ENCODE results near the gene PHF5A.

Gene PHF5A

DNA sequence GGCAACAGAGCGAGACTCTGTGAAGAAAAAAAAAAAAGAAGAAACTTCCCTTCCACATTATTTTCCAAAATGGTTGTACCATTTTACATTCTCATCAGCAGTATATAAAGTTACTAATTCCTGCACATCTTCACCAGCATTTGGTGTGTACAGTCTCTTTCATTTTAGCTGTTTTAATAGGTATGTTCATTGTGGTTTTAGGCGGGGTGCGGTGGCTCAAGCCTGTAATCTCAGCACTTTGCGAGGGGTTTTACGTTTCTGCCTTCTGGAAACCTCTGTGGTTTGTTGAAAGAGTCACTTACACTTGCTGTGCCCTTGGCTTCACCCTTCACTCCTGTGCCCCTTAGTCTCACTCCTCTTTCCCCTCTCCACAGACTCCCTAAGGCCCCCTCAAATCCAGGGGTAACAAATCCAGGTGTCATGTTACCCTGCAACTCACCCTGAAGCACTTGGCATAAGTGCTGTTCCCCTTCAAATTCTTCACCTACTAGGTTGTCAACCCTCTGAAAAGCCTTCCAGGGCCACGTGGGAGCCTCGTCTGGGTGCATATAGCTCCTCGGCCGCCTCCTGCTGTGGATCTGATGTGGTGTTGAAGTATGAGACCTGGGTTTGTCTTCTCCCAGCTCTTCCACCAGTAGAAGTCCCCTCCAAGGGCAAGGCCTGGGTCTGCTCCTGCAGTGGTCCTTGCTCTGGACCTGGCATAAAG, 42.7 kb downstream of the PHF5A start:
- TF ChIP-seq TAF1 (IDR thresholded peaks at IDR 0.05; ENCODE audit: borderline replicate concordance, low read depth, low read length) (no peak), POLR2AphosphoS5 (IDR thresholded peaks at IDR 0.05; ENCODE audit: low read depth, low read length) (no peak), POLR2A (IDR thresholded peaks at IDR 0.05; ENCODE audit: low read depth, low read length) (no peak)
- FAIRE-seq: no peak
- DNase-seq (ENCODE audit: insufficient read length): no peak

DNA sequence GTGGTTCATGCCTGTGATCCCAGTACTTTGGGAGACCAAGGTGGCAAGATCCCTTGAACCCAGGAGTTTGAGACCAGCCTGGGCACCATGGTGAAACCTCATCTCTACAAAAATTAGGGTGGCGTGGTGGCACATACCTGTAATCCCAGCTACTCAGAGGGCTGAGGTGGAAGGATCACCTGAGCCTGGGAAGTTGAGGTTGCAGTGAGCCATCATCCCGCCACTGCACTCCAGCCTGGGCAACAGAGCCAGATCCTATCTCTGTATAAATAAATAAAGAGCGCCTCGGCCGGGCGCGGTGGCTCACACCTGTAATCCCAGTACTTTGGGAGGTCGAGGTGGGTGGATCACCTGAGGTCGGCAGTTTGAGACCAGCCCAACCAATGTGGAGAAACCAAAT, 49.8 kb downstream of the PHF5A start:
- FAIRE-seq (no peak), DNase-seq (ENCODE audit: insufficient read length) (no peak)
- TF ChIP-seq TAF1 (IDR thresholded peaks at IDR 0.05; ENCODE audit: borderline replicate concordance, low read depth, low read length): no peak
- no peak for TF ChIP-seq POLR2A (IDR thresholded peaks at IDR 0.05; ENCODE audit: low read depth, low read length)
- TF ChIP-seq POLR2AphosphoS5 (IDR thresholded peaks at IDR 0.05; ENCODE audit: low read depth, low read length): no peak

DNA sequence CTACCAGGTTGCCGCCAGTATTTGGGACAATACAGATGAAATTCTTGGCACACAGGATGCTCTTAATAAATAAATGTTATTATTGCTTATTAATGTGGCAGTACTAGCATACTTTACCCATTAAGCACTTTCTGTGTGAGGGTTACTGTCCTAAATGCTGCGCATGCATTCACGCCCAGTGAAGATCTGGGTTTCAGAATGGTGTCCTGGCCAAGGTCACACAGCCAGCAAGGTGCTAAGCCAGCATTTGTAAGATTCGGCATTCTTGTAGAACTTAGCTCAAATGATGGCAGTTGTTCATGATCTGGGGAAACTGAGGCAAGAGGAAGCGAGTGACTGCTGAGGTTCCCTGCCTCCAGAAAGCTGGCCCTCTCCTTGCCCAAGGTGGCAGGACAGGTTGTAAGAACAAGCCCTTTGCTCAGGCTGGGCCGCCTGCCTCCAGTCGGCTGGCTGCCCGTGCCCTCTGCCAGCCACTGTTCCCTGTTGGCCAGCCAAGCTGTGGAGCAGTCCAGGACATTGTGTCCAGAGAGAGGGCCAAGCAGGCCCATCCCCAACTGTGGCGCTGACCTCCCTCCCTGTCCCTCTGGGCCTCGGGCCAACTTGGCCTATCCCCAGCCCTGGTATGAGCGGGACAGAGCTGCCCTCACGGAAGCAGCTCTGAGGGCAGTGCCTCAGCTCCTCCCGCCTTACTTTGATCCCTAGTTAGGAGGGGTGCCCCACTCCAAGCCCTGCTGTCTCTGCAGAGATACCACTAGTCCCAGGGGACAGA, 50.7 kb downstream of the PHF5A start:
- no peak for FAIRE-seq
- TF ChIP-seq TAF1 (IDR thresholded peaks at IDR 0.05; ENCODE audit: borderline replicate concordance, low read depth, low read length): no peak
- TF ChIP-seq POLR2AphosphoS5 (IDR thresholded peaks at IDR 0.05; ENCODE audit: low read depth, low read length): no peak
- TF ChIP-seq POLR2A (IDR thresholded peaks at IDR 0.05; ENCODE audit: low read depth, low read length): no peak
- no peak for DNase-seq (ENCODE audit: insufficient read length)

DNA sequence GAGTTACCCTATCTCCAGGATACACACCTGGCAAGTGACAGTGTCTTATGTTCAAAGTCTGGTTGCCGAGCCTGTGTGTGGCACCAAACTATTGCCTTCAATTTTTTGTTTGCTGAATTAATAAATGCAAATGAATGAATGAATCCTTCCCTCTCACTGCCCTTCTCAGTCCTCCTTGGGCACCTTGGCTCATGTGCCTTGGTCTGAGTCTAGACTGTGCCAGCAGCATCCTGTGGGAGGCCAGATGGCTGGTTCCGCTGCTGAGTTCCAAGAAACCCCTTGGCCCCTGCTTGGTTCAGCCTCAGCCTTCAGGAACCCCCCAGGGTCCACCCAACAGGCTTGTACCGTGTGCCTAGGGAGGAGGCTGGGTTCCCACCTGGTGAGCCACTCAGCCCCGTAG, 52.9 kb downstream of the PHF5A start:
- FAIRE-seq: no peak
- TF ChIP-seq POLR2A (IDR thresholded peaks at IDR 0.05; ENCODE audit: low read depth, low read length): no peak
- no peak for TF ChIP-seq TAF1 (IDR thresholded peaks at IDR 0.05; ENCODE audit: borderline replicate concordance, low read depth, low read length)
- TF ChIP-seq POLR2AphosphoS5 (IDR thresholded peaks at IDR 0.05; ENCODE audit: low read depth, low read length): no peak
- no peak for DNase-seq (ENCODE audit: insufficient read length)

DNA sequence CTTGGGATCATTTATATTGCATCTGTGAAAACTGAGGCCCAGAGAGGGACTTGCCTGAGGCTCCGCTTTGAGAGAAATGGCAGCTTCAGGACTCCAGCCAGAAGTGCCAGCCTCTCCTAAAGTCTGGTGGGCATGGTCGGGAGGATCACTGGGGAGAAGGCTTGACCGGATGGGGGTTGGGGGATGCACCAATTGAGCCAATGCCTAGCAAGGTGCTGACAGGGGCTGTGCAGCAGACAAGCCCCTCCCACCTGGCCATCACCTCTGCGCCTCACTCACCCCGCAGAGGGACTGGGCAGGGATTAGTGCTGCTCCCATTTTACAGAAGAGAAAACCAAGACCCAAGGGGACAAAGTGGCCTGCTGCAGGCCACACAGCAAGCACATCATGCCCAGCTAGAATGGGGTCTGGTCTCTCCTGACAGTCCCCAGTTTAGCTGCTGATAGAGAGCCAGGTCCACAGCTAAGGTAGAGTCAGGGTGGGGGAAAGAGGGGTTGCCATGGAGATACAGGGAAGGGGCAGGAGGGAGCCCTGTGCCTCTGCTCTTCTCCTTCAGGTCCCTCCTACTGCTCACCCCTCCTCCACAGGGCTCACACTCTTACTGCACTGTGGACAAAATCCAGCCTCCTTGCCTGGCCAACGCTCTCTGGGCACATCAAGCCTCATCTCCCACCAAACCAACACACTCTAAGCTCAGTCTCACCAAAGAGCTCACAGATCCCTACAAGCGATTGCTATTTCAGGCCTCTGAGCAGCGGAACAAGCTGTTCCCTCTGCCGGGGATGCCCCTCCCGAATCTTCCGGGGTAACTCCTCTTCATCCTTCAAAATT, 57.3 kb downstream of the PHF5A start:
- FAIRE-seq (no peak), DNase-seq (ENCODE audit: insufficient read length) (no peak)
- no peak for TF ChIP-seq POLR2A (IDR thresholded peaks at IDR 0.05; ENCODE audit: low read depth, low read length)
- TF ChIP-seq POLR2AphosphoS5 (IDR thresholded peaks at IDR 0.05; ENCODE audit: low read depth, low read length): no peak
- no peak for TF ChIP-seq TAF1 (IDR thresholded peaks at IDR 0.05; ENCODE audit: borderline replicate concordance, low read depth, low read length)

DNA sequence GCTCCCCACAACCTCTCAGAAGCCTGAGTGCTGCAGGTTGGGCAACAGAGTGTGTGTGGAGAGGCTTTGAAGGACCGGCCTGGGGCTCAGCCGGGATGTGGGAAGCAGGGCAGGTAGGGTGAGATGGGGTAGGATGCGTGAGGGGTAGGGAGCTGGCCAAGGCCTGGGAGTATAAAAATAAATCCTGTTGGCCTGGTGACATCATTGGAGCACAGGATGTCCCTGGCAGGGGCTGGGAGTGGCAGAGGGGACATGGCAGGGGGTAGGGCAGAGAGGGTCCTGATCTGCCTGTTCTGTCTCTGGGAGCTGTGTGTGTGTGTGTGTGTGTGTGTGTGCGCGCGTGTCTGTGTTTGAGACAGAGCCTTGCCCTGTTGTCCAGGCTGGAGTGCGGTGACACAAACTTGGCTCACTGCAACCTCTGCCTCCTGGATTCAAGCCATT, 58.2 kb downstream of the PHF5A start:
- FAIRE-seq: no peak

More for the DNA sequence above, 58.2 kb downstream of the PHF5A start:
- no peak for TF ChIP-seq POLR2AphosphoS5 (IDR thresholded peaks at IDR 0.05; ENCODE audit: low read depth, low read length)
- no peak for TF ChIP-seq POLR2A (IDR thresholded peaks at IDR 0.05; ENCODE audit: low read depth, low read length)
- no peak for TF ChIP-seq TAF1 (IDR thresholded peaks at IDR 0.05; ENCODE audit: borderline replicate concordance, low read depth, low read length)
- no peak for DNase-seq (ENCODE audit: insufficient read length)

Data from GM12892 (cell line).